Osteoblast (primary cell): ENCODE data around the gene CEP70. TPM values are rescaled to one million over a fixed set of nuclear protein-coding genes. Genes with fewer than 3 reads are reported as not detected.

Experiments
- DNase-seq: peaks from one replicate; pipeline ENCODE4 v3.0.0; 2011; ENCODE audit warnings: low spot score, mixed read lengths; ENCODE audit not compliant: insufficient read length; ENCODE audit errors: missing footprints
- H2AFZ ChIP-seq: 2 replicates; pipeline ENCODE4 v1.6.0; 2011; ENCODE audit warnings: mild to moderate bottlenecking, low read length
- H3K27ac ChIP-seq: 2 replicates; pipeline ENCODE4 v1.5.1; 2011; ENCODE audit warnings: mild to moderate bottlenecking, low read depth, low read length, moderate library complexity
- H3K27me3 ChIP-seq: 2 replicates; pipeline ENCODE4 v1.6.0; 2012; ENCODE audit warnings: mild to moderate bottlenecking, control low read depth, inconsistent platforms, low read length, moderate library complexity; ENCODE audit not compliant: insufficient read depth
- H3K36me3 ChIP-seq: 2 replicates; pipeline ENCODE4 v1.5.1; 2011; ENCODE audit warnings: mild to moderate bottlenecking, low read length, control low read depth, moderate library complexity; ENCODE audit not compliant: insufficient read depth
- H3K4me1 ChIP-seq: 2 replicates; pipeline ENCODE4 v1.5.1; 2011; ENCODE audit warnings: mild to moderate bottlenecking, low read length, control low read depth, moderate library complexity; ENCODE audit not compliant: insufficient read depth
- H3K4me2 ChIP-seq: 2 replicates; pipeline ENCODE4 v1.6.0; 2011; ENCODE audit warnings: mild to moderate bottlenecking, low read length; ENCODE audit not compliant: insufficient read depth
- H3K4me3 ChIP-seq: fragments of 200-600 bp; sonication (generic); 3 replicates; pipeline ENCODE4 v1.5.1; 2012; ENCODE audit warnings: mild to moderate bottlenecking, low read length, inconsistent platforms; ENCODE audit not compliant: insufficient read depth
- H3K79me2 ChIP-seq: 2 replicates; pipeline ENCODE4 v1.6.0; 2012; ENCODE audit warnings: mild to moderate bottlenecking, low read length, control low read depth, inconsistent platforms; ENCODE audit not compliant: insufficient read depth
- H3K9me3 ChIP-seq: 2 replicates; pipeline ENCODE4 v1.5.1; 2011; ENCODE audit warnings: low read depth, low read length, control low read depth
- H4K20me1 ChIP-seq: 2 replicates; pipeline ENCODE4 v1.6.0; 2012; ENCODE audit warnings: mild to moderate bottlenecking, low read length, control low read depth; ENCODE audit not compliant: insufficient read depth
- CTCF ChIP-seq: IDR thresholded peaks from 2 replicates; pipeline ENCODE4 v1.5.1; 2011; ENCODE audit warnings: mild to moderate bottlenecking, low read depth, low read length, moderate library complexity; ENCODE audit errors: extremely low read depth
- total RNA-seq: library from RNA; depleted of rRNA; stranded (reverse); fragments of >200 nt; gene quantifications from 2 replicates; pipeline ENCODE4 v1.2.3, GENCODE V29; 2012

The CEP70 gene
- total RNA-seq, 1 donor, result 51.0 TPM

- Histone ChIP-seq H3K4me1 (peaks cover 7% of the 10 kb centered on the region), H3K36me3 (no peaks in the 10 kb centered on the region), H3K9me3 (no peaks in the 10 kb centered on the region), H3K4me3 (no peak overlapping the region), H3K4me2 (no peak overlapping the region), H4K20me1 (no peaks in the 10 kb centered on the region), H3K79me2 (no peaks in the 10 kb centered on the region), H3K27ac (no peak overlapping the region), H2AFZ (no peak overlapping the region), H3K27me3 (no peaks in the 10 kb centered on the region)
- DNase-seq, result no peak
- no peak for TF ChIP-seq CTCF
Observed at GRCh38 chr3:138459619-138460535, 134.2 kb downstream of the CEP70 start.

GRCh38 chr3:138458774-138459499 lies 135.1 kb downstream of the CEP70 start:
- no peak for DNase-seq
- Histone ChIP-seq H4K20me1 (no peaks in the 10 kb centered on the region), H3K4me1 (peaks cover 7% of the 10 kb centered on the region), H3K79me2 (no peaks in the 10 kb centered on the region), H3K4me3 (no peak overlapping the region), H3K4me2 (no peak overlapping the region), H3K9me3 (no peaks in the 10 kb centered on the region), H2AFZ (no peak overlapping the region), H3K36me3 (no peaks in the 10 kb centered on the region), H3K27me3 (no peaks in the 10 kb centered on the region), H3K27ac (no peak overlapping the region)
- no peak for TF ChIP-seq CTCF

GRCh38 chr3:138457863-138458735 lies 136.0 kb downstream of the CEP70 start:
- H4K20me1 ChIP-seq, result no peaks in the 10 kb centered on the region
- H3K27me3 ChIP-seq, result no peaks in the 10 kb centered on the region
- H3K79me2 ChIP-seq, result no peaks in the 10 kb centered on the region
- H3K36me3 ChIP-seq, result no peaks in the 10 kb centered on the region
- no peak overlapping the region for H3K4me3 ChIP-seq
- H2AFZ ChIP-seq, result no peak overlapping the region
- no peaks in the 10 kb centered on the region for H3K9me3 ChIP-seq
- no peak for TF ChIP-seq CTCF
- no peak overlapping the region for H3K4me2 ChIP-seq
- DNase-seq, result peak; percentile 78
- H3K27ac ChIP-seq, result no peak overlapping the region
- peaks cover 7% of the 10 kb centered on the region for H3K4me1 ChIP-seq
